Measurements from ENCODE around the gene DHX15.

Gene DHX15

GRCh38 chr4:24583451-24584210 lies 723 bp downstream of the DHX15 start (continued):
- TF ChIP-seq SP2 (tag by site-specific recombination; IDR thresholded peaks at IDR 0.05), result peak; percentile 77
- no peak for TF ChIP-seq ZNF658 (tag by site-specific recombination; IDR thresholded peaks at IDR 0.05)
- 0 out of 2 replicates have a peak, but pooled peaks have one; percentile 11 for TF ChIP-seq ZNF362 (tag by site-specific recombination; IDR thresholded peaks at IDR 0.05)
- no peak for TF ChIP-seq ZNF488 (tag by site-specific recombination; IDR thresholded peaks at IDR 0.05)
- TF ChIP-seq TCF7L2 (IDR thresholded peaks at IDR 0.05; ENCODE audit: borderline replicate concordance, low read depth, low read length), result peak; percentile 70; the same call in 1 of the 2 replicates
- no peak for TF ChIP-seq ZNF747 (tag by site-specific recombination; IDR thresholded peaks at IDR 0.05)
- no peak for TF ChIP-seq ZNF664 (tag by site-specific recombination; IDR thresholded peaks at IDR 0.05)
- TF ChIP-seq ZNF214 (tag by site-specific recombination; IDR thresholded peaks at IDR 0.05; ENCODE audit: borderline replicate concordance), result no peak
- TF ChIP-seq RBAK (tag by site-specific recombination; IDR thresholded peaks at IDR 0.05), result no peak
- no peak for TF ChIP-seq KLF10 (tag by site-specific recombination; IDR thresholded peaks at IDR 0.05)
- no peak for TF ChIP-seq ZFP37 (tag by site-specific recombination; IDR thresholded peaks at IDR 0.05)
- TF ChIP-seq INSM2 (tag by site-specific recombination; IDR thresholded peaks at IDR 0.05), result no peak
- no peak for TF ChIP-seq ZNF426 (tag by site-specific recombination; IDR thresholded peaks at IDR 0.05)
- no peak for TF ChIP-seq ZNF555 (tag by site-specific recombination; conservative IDR thresholded peaks at IDR 0.05)
- TF ChIP-seq ZSCAN23 (tag by site-specific recombination; IDR thresholded peaks at IDR 0.05), result no peak
- TF ChIP-seq ZNF521 (tag by site-specific recombination; IDR thresholded peaks at IDR 0.05), result no peak
- no peak for TF ChIP-seq ZNF449 (tag by site-specific recombination; IDR thresholded peaks at IDR 0.05)
- TF ChIP-seq ZNF248 (tag by site-specific recombination; IDR thresholded peaks at IDR 0.05), result no peak
- peak; percentile 89 for TF ChIP-seq ZFHX2 (tag by site-specific recombination; conservative IDR thresholded peaks at IDR 0.05)
- 0 out of 2 replicates have a peak, but pooled peaks have one; percentile 51 for TF ChIP-seq GLIS2 (tag by site-specific recombination; IDR thresholded peaks at IDR 0.05)
- TF ChIP-seq SP3 (tag by site-specific recombination; IDR thresholded peaks at IDR 0.05), result peak; percentile 70
- no peak for TF ChIP-seq ZNF571 (tag by site-specific recombination; IDR thresholded peaks at IDR 0.05)
- TF ChIP-seq MZF1 (tag by site-specific recombination; IDR thresholded peaks at IDR 0.05; ENCODE audit: borderline replicate concordance), result no peak
- TF ChIP-seq KLF9 (tag by site-specific recombination; IDR thresholded peaks at IDR 0.05; ENCODE audit: low read depth), result peak; percentile 71; the same call in 1 of the 2 replicates
- no peak for TF ChIP-seq GLI2 (tag by site-specific recombination; IDR thresholded peaks at IDR 0.05; ENCODE audit: borderline replicate concordance, low read depth)
- TF ChIP-seq ZNF776 (tag by site-specific recombination; IDR thresholded peaks at IDR 0.05; ENCODE audit: borderline replicate concordance), result no peak
- TF ChIP-seq, protein P1, sequence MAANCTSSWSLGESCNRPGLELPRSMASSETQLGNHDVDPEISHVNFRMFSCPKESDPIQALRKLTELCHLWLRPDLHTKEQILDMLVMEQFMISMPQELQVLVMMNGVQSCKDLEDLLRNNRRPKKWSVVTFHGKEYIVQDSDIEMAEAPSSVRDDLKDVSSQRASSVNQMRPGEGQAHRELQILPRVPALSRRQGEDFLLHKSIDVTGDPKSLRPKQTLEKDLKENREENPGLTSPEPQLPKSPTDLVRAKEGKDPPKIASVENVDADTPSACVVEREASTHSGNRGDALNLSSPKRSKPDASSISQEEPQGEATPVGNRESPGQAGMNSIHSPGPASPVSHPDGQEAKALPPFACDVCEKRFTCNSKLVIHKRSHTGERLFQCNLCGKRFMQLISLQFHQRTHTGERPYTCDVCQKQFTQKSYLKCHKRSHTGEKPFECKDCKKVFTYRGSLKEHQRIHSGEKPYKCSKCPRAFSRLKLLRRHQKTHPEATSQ (tag by site-specific recombination; IDR thresholded peaks at IDR 0.05), result no peak
- TF ChIP-seq, protein P2, sequence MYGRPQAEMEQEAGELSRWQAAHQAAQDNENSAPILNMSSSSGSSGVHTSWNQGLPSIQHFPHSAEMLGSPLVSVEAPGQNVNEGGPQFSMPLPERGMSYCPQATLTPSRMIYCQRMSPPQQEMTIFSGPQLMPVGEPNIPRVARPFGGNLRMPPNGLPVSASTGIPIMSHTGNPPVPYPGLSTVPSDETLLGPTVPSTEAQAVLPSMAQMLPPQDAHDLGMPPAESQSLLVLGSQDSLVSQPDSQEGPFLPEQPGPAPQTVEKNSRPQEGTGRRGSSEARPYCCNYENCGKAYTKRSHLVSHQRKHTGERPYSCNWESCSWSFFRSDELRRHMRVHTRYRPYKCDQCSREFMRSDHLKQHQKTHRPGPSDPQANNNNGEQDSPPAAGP (tag by site-specific recombination; IDR thresholded peaks at IDR 0.05), result no peak
- no peak for TF ChIP-seq ZNF48 (tag by site-specific recombination; IDR thresholded peaks at IDR 0.05)
- no peak for TF ChIP-seq OSR2 (tag by site-specific recombination; IDR thresholded peaks at IDR 0.05)

Data from HEK293 (cell line).